HepG2 (cell line): Measurements from ENCODE around the gene DAGLB. TPM values are rescaled to one million over a fixed set of nuclear protein-coding genes. Genes with fewer than 3 reads are reported as not detected.

Source experiments
- CSRNP2 ChIP-seq: sonication (generic); formaldehyde crosslinking; conservative IDR thresholded peaks from 2 replicates; pipeline ENCODE4 v1.8.0; 2022; ENCODE audit warnings: low read depth, missing genetic modification reagents
- GATAD2A ChIP-seq: IDR thresholded peaks from 2 replicates; pipeline ENCODE4 v1.6.1; 2016
- HDAC2 ChIP-seq: sonication (generic); formaldehyde crosslinking; IDR thresholded peaks from 2 replicates; pipeline ENCODE4 v1.4.0; 2020; ENCODE audit warnings: missing genetic modification reagents
- KLF13 ChIP-seq: sonication (generic); formaldehyde crosslinking; IDR thresholded peaks from 2 replicates; pipeline ENCODE4 v1.4.0; 2020; ENCODE audit warnings: mild to moderate bottlenecking, missing genetic modification reagents
- MTA3 ChIP-seq: sonication (generic); formaldehyde crosslinking; IDR thresholded peaks from 2 replicates; pipeline ENCODE4 v1.4.0; 2020; ENCODE audit warnings: missing genetic modification reagents
- RBM39 ChIP-seq: fragments of 200-400 bp; formaldehyde crosslinking; IDR thresholded peaks from one replicate; pipeline ENCODE4 v1.6.1; 2018; ENCODE audit warnings: antibody characterized with exemption, mild to moderate bottlenecking, low read depth, low read length; ENCODE audit not compliant: poor library complexity, severe bottlenecking
- RFX3 ChIP-seq: IDR thresholded peaks from 2 replicates; pipeline ENCODE4 v1.6.1; 2016; ENCODE audit warnings: missing biosample characterization, missing genetic modification reagents
- SMARCC2 ChIP-seq: fragments of 450-650 bp; IDR thresholded peaks from 2 replicates; pipeline ENCODE4 v1.6.1; 2017; ENCODE audit warnings: antibody characterized with exemption, mild to moderate bottlenecking
- SP2 ChIP-seq: sonication (generic); formaldehyde crosslinking; IDR thresholded peaks from 2 replicates; pipeline ENCODE4 v1.5.1; 2020; ENCODE audit warnings: mild to moderate bottlenecking, missing genetic modification reagents
- SUZ12 ChIP-seq: fragments of 150-350 bp; IDR thresholded peaks from 2 replicates; pipeline ENCODE4 v1.6.1; 2014; ENCODE audit warnings: low read depth, low read length
- TAF1 ChIP-seq: sonication (generic); formaldehyde crosslinking; IDR thresholded peaks from 2 replicates; pipeline ENCODE4 v1.4.0; 2020; ENCODE audit warnings: missing genetic modification reagents
- THAP11 ChIP-seq: IDR thresholded peaks from 2 replicates; pipeline ENCODE4 v1.6.1; 2016; ENCODE audit warnings: missing biosample characterization, missing genetic modification reagents
- TMF1 ChIP-seq: sonication (generic); formaldehyde crosslinking; IDR thresholded peaks from 2 replicates; pipeline ENCODE4 v1.8.1; 2022; ENCODE audit warnings: low read depth, missing genetic modification reagents
- ZBTB7B ChIP-seq: sonication (generic); formaldehyde crosslinking; IDR thresholded peaks from 2 replicates; pipeline ENCODE4 v1.4.0; 2020; ENCODE audit warnings: missing genetic modification reagents
- ZIK1 ChIP-seq: sonication (generic); formaldehyde crosslinking; IDR thresholded peaks from 2 replicates; pipeline ENCODE4 v1.5.0; 2020; ENCODE audit warnings: mild to moderate bottlenecking, low read depth, missing genetic modification reagents, borderline replicate concordance
- ZNF260 ChIP-seq: sonication (generic); formaldehyde crosslinking; IDR thresholded peaks from 2 replicates; pipeline ENCODE4 v1.4.0; 2020; ENCODE audit warnings: missing genetic modification reagents, low read depth, mild to moderate bottlenecking, borderline replicate concordance
- ZNF296 ChIP-seq: sonication (generic); formaldehyde crosslinking; conservative IDR thresholded peaks from 2 replicates; pipeline ENCODE4 v1.5.0; 2020; ENCODE audit warnings: mild to moderate bottlenecking, missing genetic modification reagents
- ZNF446 ChIP-seq: sonication (generic); formaldehyde crosslinking; IDR thresholded peaks from 2 replicates; pipeline ENCODE4 v1.5.0; 2020; ENCODE audit warnings: mild to moderate bottlenecking, missing genetic modification reagents
- ZNF615 ChIP-seq: sonication (generic); formaldehyde crosslinking; IDR thresholded peaks from 2 replicates; pipeline ENCODE4 v1.5.0; 2020; ENCODE audit warnings: mild to moderate bottlenecking, missing genetic modification reagents, borderline replicate concordance
- ZNF784 ChIP-seq: sonication (generic); formaldehyde crosslinking; IDR thresholded peaks from 2 replicates; pipeline ENCODE4 v1.5.1; 2020; ENCODE audit warnings: missing genetic modification reagents, mild to moderate bottlenecking, borderline replicate concordance
- ZNF788 ChIP-seq: sonication (generic); formaldehyde crosslinking; IDR thresholded peaks from 2 replicates; pipeline ENCODE4 v1.5.0; 2020; ENCODE audit warnings: mild to moderate bottlenecking, missing genetic modification reagents, borderline replicate concordance
- polyA plus RNA-seq, 8 experiments: library from polyadenylated mRNA; depleted of rRNA in 3 of 8; stranded (reverse) in 7 of 8; unstranded in 1 of 8; fragments of >200 nt; fragmentation: Illumina TruSeq in 4 of 8; extraction: Trizol in 4 of 8; gene quantifications; 2 replicates each; pipeline versions ENCODE4 v1.2.1 to v1.2.3, GENCODE V29; 2011 to 2016; ENCODE audit warnings: low read depth in 4 of 8, missing spikeins in 1 of 8, mixed read lengths in 1 of 8; ENCODE audit not compliant: insufficient read depth in 1 of 8
- total RNA-seq, 5 experiments: library from RNA; depleted of rRNA; stranded (reverse); fragments of >200 nt; fragmentation: Illumina TruSeq; extraction: Trizol; gene quantifications; 2 replicates each; pipeline ENCODE4 v1.2.3, GENCODE V29; 2016; ENCODE audit warnings: low read depth in 1 of 5
- TF ChIP-seq, protein P1 (sequence below): sonication (generic); formaldehyde crosslinking; IDR thresholded peaks from 2 replicates; pipeline ENCODE4 v1.4.0; 2020; ENCODE audit warnings: missing genetic modification reagents, borderline replicate concordance
- TF ChIP-seq, protein P2 (sequence below): sonication (generic); formaldehyde crosslinking; IDR thresholded peaks from 2 replicates; pipeline ENCODE4 v1.4.0; 2020; ENCODE audit warnings: mild to moderate bottlenecking, missing genetic modification reagents

DAGLB gene
- total and polyA plus RNA-seq, 2 of the 13 experiments (the other 11 are each of a cell fraction or from before 2014, with no cell fraction given) = 7.9 to 9.8 TPM

- TF ChIP-seq, protein P1, sequence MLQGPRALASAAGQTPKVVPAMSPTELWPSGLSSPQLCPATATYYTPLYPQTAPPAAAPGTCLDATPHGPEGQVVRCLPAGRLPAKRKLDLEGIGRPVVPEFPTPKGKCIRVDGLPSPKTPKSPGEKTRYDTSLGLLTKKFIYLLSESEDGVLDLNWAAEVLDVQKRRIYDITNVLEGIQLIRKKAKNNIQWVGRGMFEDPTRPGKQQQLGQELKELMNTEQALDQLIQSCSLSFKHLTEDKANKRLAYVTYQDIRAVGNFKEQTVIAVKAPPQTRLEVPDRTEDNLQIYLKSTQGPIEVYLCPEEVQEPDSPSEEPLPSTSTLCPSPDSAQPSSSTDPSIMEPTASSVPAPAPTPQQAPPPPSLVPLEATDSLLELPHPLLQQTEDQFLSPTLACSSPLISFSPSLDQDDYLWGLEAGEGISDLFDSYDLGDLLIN (CRISPR knock-in tag) = no peak
- TF ChIP-seq ZNF788 (CRISPR knock-in tag) = no peak
- no peak for TF ChIP-seq THAP11 (CRISPR knock-in tag)
- TF ChIP-seq ZNF446 (CRISPR knock-in tag) = no peak
- TF ChIP-seq, protein P2, sequence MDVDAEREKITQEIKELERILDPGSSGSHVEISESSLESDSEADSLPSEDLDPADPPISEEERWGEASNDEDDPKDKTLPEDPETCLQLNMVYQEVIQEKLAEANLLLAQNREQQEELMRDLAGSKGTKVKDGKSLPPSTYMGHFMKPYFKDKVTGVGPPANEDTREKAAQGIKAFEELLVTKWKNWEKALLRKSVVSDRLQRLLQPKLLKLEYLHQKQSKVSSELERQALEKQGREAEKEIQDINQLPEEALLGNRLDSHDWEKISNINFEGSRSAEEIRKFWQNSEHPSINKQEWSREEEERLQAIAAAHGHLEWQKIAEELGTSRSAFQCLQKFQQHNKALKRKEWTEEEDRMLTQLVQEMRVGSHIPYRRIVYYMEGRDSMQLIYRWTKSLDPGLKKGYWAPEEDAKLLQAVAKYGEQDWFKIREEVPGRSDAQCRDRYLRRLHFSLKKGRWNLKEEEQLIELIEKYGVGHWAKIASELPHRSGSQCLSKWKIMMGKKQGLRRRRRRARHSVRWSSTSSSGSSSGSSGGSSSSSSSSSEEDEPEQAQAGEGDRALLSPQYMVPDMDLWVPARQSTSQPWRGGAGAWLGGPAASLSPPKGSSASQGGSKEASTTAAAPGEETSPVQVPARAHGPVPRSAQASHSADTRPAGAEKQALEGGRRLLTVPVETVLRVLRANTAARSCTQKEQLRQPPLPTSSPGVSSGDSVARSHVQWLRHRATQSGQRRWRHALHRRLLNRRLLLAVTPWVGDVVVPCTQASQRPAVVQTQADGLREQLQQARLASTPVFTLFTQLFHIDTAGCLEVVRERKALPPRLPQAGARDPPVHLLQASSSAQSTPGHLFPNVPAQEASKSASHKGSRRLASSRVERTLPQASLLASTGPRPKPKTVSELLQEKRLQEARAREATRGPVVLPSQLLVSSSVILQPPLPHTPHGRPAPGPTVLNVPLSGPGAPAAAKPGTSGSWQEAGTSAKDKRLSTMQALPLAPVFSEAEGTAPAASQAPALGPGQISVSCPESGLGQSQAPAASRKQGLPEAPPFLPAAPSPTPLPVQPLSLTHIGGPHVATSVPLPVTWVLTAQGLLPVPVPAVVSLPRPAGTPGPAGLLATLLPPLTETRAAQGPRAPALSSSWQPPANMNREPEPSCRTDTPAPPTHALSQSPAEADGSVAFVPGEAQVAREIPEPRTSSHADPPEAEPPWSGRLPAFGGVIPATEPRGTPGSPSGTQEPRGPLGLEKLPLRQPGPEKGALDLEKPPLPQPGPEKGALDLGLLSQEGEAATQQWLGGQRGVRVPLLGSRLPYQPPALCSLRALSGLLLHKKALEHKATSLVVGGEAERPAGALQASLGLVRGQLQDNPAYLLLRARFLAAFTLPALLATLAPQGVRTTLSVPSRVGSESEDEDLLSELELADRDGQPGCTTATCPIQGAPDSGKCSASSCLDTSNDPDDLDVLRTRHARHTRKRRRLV (CRISPR knock-in tag) = no peak
- no peak for TF ChIP-seq ZNF784 (CRISPR knock-in tag)
- no peak for TF ChIP-seq RFX3 (CRISPR knock-in tag)
- TF ChIP-seq KLF13 = no peak
- TF ChIP-seq ZBTB7B = no peak
- no peak for TF ChIP-seq ZNF260 (CRISPR knock-in tag)
- TF ChIP-seq ZNF615 (CRISPR knock-in tag) = no peak
- no peak for TF ChIP-seq TAF1 (CRISPR knock-in tag)
- TF ChIP-seq GATAD2A (CRISPR knock-in tag) = no peak
- TF ChIP-seq SUZ12 = no peak
- TF ChIP-seq RBM39 = peak; percentile 14
- no peak for TF ChIP-seq ZIK1
- TF ChIP-seq MTA3 = no peak
- no peak for TF ChIP-seq TMF1 (CRISPR knock-in tag)
- TF ChIP-seq ZNF296 = no peak
- no peak for TF ChIP-seq SMARCC2
- no peak for TF ChIP-seq SP2 (CRISPR knock-in tag)
- TF ChIP-seq HDAC2 = no peak
- TF ChIP-seq CSRNP2 (CRISPR knock-in tag) = no peak
Measured at GRCh38 chr7:6375348-6376101, 72.2 kb downstream of the DAGLB start (continued).
